WTC11 (cell line): ENCODE results near the gene ZEB2. TPM values are rescaled to one million over a fixed set of nuclear protein-coding genes. Genes with fewer than 3 reads are reported as not detected.

Source experiments
- ATAC-seq: fragments of 200-7000 bp; cut with Tn5 transposase; 2 replicates; pipeline ENCODE4 v1.10.0; 2021; ENCODE audit warnings: mild to moderate bottlenecking, moderate library complexity
- CTCF ChIA-PET: fragments of 300-600 bp; sonication (Branson Sonifier 250); formaldehyde crosslinking; loops from one replicate; lab custom pipeline; 2021; ENCODE audit warnings: antibody characterized with exemption; lab: Charles Lee
- POLR2A ChIA-PET: fragments of 350-600 bp; sonication (Branson Sonifier 250); formaldehyde crosslinking; loops from one replicate; lab custom pipeline; 2021; ENCODE audit warnings: antibody characterized with exemption; lab: Charles Lee
- DNase-seq: peaks from one replicate; pipeline ENCODE4 v3.0.0; 2021; ENCODE audit warnings: low spot score
- H3K27ac Mint-ChIP-seq: 2 replicates; pipeline ENCODE4 v1.8.0; 2021; ENCODE audit warnings: mixed read lengths
- H3K27me3 Mint-ChIP-seq: 2 replicates; pipeline ENCODE4 v1.8.0; 2021; ENCODE audit warnings: low read depth, mild to moderate bottlenecking, moderate library complexity, mixed read lengths
- H3K36me3 Mint-ChIP-seq: 2 replicates; pipeline ENCODE4 v1.8.0; 2021; ENCODE audit warnings: mixed read lengths
- H3K4me1 Mint-ChIP-seq: 2 replicates; pipeline ENCODE4 v1.8.0; 2022; ENCODE audit warnings: mixed read lengths
- H3K4me3 Mint-ChIP-seq: 2 replicates; pipeline ENCODE4 v1.8.0; 2021; ENCODE audit warnings: mild to moderate bottlenecking, moderate library complexity, mixed read lengths
- H3K9me3 Mint-ChIP-seq: 2 replicates; pipeline ENCODE4 v1.8.0; 2021; ENCODE audit warnings: mixed read lengths
- AFF4 ChIP-seq: sonication (generic); formaldehyde crosslinking; IDR thresholded peaks from 2 replicates; pipeline ENCODE4 v1.8.1; 2023; ENCODE audit warnings: mild to moderate bottlenecking, missing genetic modification reagents, borderline replicate concordance
- ARID4B ChIP-seq: sonication (generic); formaldehyde crosslinking; IDR thresholded peaks from 2 replicates; pipeline ENCODE4 v1.8.0; 2023; ENCODE audit warnings: missing genetic modification reagents, mild to moderate bottlenecking, borderline replicate concordance
- CREB1 ChIP-seq: sonication (generic); formaldehyde crosslinking; IDR thresholded peaks from 2 replicates; pipeline ENCODE4 v1.8.0; 2023; ENCODE audit warnings: mild to moderate bottlenecking, missing genetic modification reagents
- E2F1 ChIP-seq: sonication (generic); formaldehyde crosslinking; IDR thresholded peaks from 2 replicates; pipeline ENCODE4 v1.8.0; 2022; ENCODE audit warnings: mild to moderate bottlenecking, missing genetic modification reagents
- FOXK1 ChIP-seq: sonication (generic); formaldehyde crosslinking; IDR thresholded peaks from 2 replicates; pipeline ENCODE4 v1.8.0; 2022; ENCODE audit warnings: mild to moderate bottlenecking, moderate library complexity, missing genetic modification reagents
- JAZF1 ChIP-seq: fragments of 250-450 bp; sonication (Bioruptor Pico); IDR thresholded peaks from 2 replicates; pipeline ENCODE4 v1.9.0; 2021; ENCODE audit warnings: moderate library complexity, mild to moderate bottlenecking, inconsistent platforms
- JUN ChIP-seq: sonication (generic); formaldehyde crosslinking; IDR thresholded peaks from 2 replicates; pipeline ENCODE4 v1.8.0; 2023; ENCODE audit warnings: mild to moderate bottlenecking, missing genetic modification reagents
- MAX ChIP-seq: sonication (generic); formaldehyde crosslinking; IDR thresholded peaks from 2 replicates; pipeline ENCODE4 v1.8.0; 2022; ENCODE audit warnings: mild to moderate bottlenecking, missing genetic modification reagents
- MXD4 ChIP-seq: fragments of 250-450 bp; sonication (Bioruptor Pico); IDR thresholded peaks from 2 replicates; pipeline ENCODE4 v1.8.0; 2021; ENCODE audit warnings: mild to moderate bottlenecking, moderate library complexity, borderline replicate concordance
- NFATC4 ChIP-seq: fragments of 250-450 bp; sonication (Bioruptor Pico); IDR thresholded peaks from 2 replicates; pipeline ENCODE4 v1.9.0; 2021; ENCODE audit warnings: mild to moderate bottlenecking
- RORB ChIP-seq: fragments of 250-450 bp; sonication (Bioruptor Pico); IDR thresholded peaks from 2 replicates; pipeline ENCODE4 v1.9.0; 2021; ENCODE audit warnings: mild to moderate bottlenecking
- USF1 ChIP-seq: sonication (generic); formaldehyde crosslinking; IDR thresholded peaks from 2 replicates; pipeline ENCODE4 v1.8.0; 2022; ENCODE audit warnings: mild to moderate bottlenecking, missing genetic modification reagents
- ZBTB43 ChIP-seq: sonication (generic); formaldehyde crosslinking; IDR thresholded peaks from 2 replicates; pipeline ENCODE4 v1.8.1; 2023; ENCODE audit warnings: mild to moderate bottlenecking, missing genetic modification reagents
- ZNF219 ChIP-seq: sonication (generic); formaldehyde crosslinking; IDR thresholded peaks from 2 replicates; pipeline ENCODE4 v1.8.0; 2023; ENCODE audit warnings: missing genetic modification reagents, mild to moderate bottlenecking, borderline replicate concordance
- ZNF425 ChIP-seq: fragments of 250-450 bp; sonication (Bioruptor Pico); conservative IDR thresholded peaks from 2 replicates; pipeline ENCODE4 v1.9.0; 2021; ENCODE audit warnings: mild to moderate bottlenecking
- total RNA-seq: library from RNA; stranded (reverse); gene quantifications from 3 replicates; pipeline ENCODE4 v1.2.3, GENCODE V29; 2021

Gene ZEB2
- total RNA-seq, 1 experiment from 2014 or later = 0.42 TPM

- TF ChIP-seq USF1 (CRISPR knock-in tag) (no peak), JAZF1 (no peak), CREB1 (CRISPR knock-in tag) (no peak), RORB (CRISPR knock-in tag) (no peak), AFF4 (no peak), E2F1 (no peak), MAX (CRISPR knock-in tag) (no peak)
Observed at GRCh38 chr2:144437636-144438035, 82.3 kb downstream of the ZEB2 start (continued).

GRCh38 chr2:144434425-144435222 is 85.3 kb downstream of the ZEB2 start:
- Mint-ChIP-seq H3K4me3 (no peak overlapping the region), H3K36me3 (no peaks in the 10 kb centered on the region), H3K27ac (no peak overlapping the region; the same call in 1 of the 2 replicates), H3K4me1 (peaks cover 14% of the 10 kb centered on the region), H3K27me3 (no peaks in the 10 kb centered on the region), H3K9me3 (no peaks in the 10 kb centered on the region)
- CTCF ChIA-PET = no interaction called here
- DNase-seq (no peak), ATAC-seq (no peak)
- POLR2A ChIA-PET = no interaction called here
- TF ChIP-seq ARID4B (CRISPR knock-in tag) (no peak), MXD4 (no peak), AFF4 (no peak), ZNF425 (CRISPR knock-in tag) (no peak), ZNF219 (CRISPR knock-in tag) (no peak), NFATC4 (CRISPR knock-in tag) (no peak), ZBTB43 (CRISPR knock-in tag) (no peak), USF1 (CRISPR knock-in tag) (no peak), RORB (CRISPR knock-in tag) (no peak), FOXK1 (CRISPR knock-in tag) (no peak), JUN (no peak)
